ENCODE results near the gene GALNT15. TPM values are rescaled to one million over a fixed set of nuclear protein-coding genes. Genes with fewer than 3 reads are reported as not detected.

The GALNT15 gene
- total RNA-seq, 1 donor from 2014 or later: 392 TPM

GRCh38 chr3:16252243-16252978, 77.9 kb downstream of the GALNT15 start:
- peak in 1 of 2 donors; percentile 55 for DNase-seq (ENCODE audit: low read depth in 2 of 2)

GRCh38 chr3:16252988-16253387, 78.5 kb downstream of the GALNT15 start:
- no peak for DNase-seq (ENCODE audit: low read depth in 2 of 2)

- no peak for DNase-seq (ENCODE audit: low read depth in 2 of 2)
Measured at GRCh38 chr3:16253601-16254000, 79.1 kb downstream of the GALNT15 start.

DNA sequence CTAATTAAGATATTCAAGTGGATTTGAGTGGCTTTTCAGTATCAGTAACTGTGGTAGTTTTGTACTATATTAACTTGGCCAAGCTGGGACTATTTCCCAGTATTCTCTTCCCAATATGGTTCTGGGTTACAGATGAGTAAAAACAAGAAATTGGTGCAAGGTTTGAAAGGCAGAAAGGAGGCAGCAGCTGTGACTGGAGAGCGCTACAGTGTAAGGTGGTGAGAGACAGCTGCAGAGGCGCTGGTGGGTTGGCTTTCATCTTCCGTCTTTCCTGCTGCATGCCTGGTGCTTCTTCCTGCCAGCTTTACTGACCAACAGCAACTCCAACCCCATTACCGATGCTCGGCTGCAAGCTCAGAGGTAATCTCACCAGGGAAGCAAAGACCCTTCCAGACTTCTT, 80.4 kb downstream of the GALNT15 start:
- no peak for DNase-seq (ENCODE audit: low read depth in 2 of 2)

DNA sequence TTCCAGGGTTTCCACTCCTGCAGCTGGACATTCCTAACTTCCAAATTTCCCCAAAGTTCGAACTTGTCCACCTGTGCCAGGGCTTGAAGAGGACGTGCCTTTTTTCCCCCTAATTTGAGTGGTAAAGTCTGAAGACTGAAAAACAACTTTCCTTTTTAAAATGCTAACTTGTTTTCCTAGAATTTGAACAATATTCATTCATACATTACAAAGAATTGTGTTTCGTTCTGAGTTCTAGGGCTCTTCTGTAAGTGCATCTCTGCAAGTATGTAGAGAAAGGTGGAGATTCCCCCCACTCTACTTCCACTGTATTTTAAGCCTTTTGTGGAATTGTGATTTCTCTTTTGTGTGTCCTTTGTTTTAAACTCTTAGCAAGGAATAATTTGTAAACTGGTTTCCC, 80.8 kb downstream of the GALNT15 start:
- DNase-seq (ENCODE audit: low read depth in 2 of 2): no peak

DNA sequence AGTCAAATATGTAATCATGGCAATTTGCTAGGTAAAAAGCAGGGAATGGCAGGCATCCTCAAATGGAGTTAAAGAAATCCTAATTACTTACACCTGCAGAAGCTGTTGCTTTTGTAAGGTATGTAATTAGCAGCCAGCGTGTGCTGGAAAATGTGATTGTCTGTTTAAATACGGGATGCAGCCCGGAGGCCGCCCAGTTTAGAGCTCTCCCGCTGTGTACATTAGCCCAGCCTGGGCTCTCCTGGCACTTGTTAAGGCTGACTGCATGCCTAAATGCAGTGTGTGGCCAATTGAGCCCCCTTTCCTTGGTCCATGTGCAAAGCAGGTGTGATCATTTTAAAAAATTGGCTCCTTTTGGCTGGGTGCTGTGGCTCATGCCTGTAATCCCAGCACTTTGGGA, 81.2 kb downstream of the GALNT15 start:
- no peak for DNase-seq (ENCODE audit: low read depth in 2 of 2)

- DNase-seq (ENCODE audit: low read depth in 2 of 2): no peak
Measured at GRCh38 chr3:16257309-16257708, 82.8 kb downstream of the GALNT15 start.

- no peak for DNase-seq (ENCODE audit: low read depth in 2 of 2)
Measured at GRCh38 chr3:16258177-16258576, 83.7 kb downstream of the GALNT15 start.

GRCh38 chr3:16258866-16259265, 84.4 kb downstream of the GALNT15 start:
- no peak for DNase-seq (ENCODE audit: low read depth in 2 of 2)

- no peak for DNase-seq (ENCODE audit: low read depth in 2 of 2)
Measured at GRCh38 chr3:16260046-16260445, 85.6 kb downstream of the GALNT15 start.

DNA sequence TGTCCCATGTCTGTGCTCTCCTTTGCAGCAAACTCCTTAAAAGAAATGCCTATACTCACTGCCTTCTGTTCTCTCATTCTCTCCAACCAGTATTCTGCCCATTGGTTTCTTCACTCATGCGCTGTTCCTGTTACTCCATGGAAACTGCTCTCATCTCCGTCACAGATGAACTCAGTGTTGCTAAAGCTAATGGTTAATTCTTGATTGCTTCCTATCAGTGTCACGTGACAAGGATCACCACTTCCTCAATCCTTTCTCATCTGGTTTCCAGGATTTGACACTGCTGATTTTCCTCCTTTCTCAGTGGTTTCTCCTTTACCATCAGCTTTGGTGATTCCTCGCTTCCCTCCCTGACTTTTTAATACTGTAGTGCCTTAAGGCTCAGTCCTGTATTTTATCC, 87.7 kb downstream of the GALNT15 start:
- no peak for DNase-seq (ENCODE audit: low read depth in 2 of 2)

DNA sequence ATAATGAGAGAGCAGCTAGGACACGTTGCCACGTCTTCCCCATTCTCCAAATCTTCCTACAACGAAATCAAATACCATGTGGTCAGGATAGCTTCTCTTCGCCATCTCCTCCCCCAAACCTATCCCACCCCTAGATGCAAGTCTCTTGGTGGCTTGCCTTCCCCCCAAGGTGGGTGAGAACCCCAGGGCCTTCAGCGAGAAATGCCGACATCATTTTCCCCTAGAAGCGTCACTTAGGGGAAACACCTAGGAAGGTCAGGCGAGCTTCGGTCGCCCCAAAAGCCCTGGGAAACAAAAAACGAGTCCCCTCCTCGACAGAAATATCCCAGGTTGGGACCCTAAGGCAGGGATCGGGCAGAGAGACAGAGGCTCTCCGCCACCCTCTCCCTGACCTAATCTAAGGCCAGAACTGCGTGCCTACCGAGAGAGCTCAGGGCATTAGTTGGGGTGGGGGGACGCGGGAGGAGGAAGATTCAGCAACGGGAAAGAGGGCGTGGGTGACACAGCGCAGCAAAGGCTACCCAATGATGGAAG, 89.8 kb downstream of the GALNT15 start:
- DNase-seq (ENCODE audit: low read depth in 2 of 2): peak in 1 of 2 donors; percentile 7

GRCh38 chr3:16264708-16265454, 90.4 kb downstream of the GALNT15 start, which contains the start of the genes DPH3 and OXNAD1:
Gene DPH3 (minus strand): TSS chr3:16264943. CDS start chr3:16264876, 67 bp downstream.
Gene OXNAD1 (plus strand): TSS chr3:16265212. CDS start chr3:16270953, 5,741 bp downstream.
- peak; percentile 100 for DNase-seq (ENCODE audit: low read depth in 2 of 2)

- DNase-seq (ENCODE audit: low read depth in 2 of 2): no peak
Measured at GRCh38 chr3:16265455-16265786, 90.9 kb downstream of the GALNT15 start.

DNA sequence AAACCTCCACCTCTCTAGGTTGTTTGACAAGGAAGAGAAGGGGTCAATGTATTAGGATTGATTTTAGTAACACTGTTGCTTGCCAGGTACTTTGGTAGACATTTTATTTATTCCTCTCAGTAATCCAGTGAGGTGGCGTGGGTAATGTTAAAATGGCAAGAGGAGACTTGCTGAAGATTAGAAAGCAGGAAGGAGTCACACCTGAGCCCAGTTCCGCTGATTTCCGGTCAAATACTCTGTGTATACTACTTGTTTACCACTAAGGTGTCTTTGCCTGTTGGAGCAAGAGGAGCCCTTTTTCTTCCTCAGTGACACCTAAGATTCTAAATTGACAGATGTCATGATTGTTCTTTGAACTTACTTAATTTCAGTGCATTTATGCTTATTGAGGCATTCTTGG, 92.2 kb downstream of the GALNT15 start:
- no peak for DNase-seq (ENCODE audit: low read depth in 2 of 2)

- no peak for DNase-seq (ENCODE audit: low read depth in 2 of 2)
Measured at GRCh38 chr3:16270855-16271254, 96.4 kb downstream of the GALNT15 start.

GRCh38 chr3:16272588-16272987, 98.1 kb downstream of the GALNT15 start:
- DNase-seq (ENCODE audit: low read depth in 2 of 2): no peak

- DNase-seq (ENCODE audit: low read depth in 2 of 2): no peak
Measured at GRCh38 chr3:16273867-16274266, 99.4 kb downstream of the GALNT15 start.

DNA sequence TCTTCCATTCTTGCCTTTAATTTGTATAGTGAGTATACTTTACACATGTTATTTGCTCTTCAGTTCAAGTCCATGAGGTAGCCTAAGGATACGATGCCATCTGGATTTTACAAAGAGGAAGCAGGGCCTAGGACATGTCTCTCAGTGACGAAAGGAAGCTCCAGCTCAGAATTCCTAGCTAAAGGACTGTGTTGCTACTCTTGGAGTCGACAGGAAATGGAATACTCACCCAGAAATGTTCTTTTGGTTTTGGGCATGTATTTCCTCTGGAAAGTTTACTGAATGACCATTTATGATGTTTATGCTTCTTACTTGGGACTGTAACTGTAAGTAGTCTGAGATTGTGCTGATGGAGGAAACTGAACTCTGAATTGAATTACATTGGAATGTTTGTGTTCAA, 103.0 kb downstream of the GALNT15 start:
- DNase-seq (ENCODE audit: low read depth in 2 of 2): peak; percentile 35 to 76

DNA sequence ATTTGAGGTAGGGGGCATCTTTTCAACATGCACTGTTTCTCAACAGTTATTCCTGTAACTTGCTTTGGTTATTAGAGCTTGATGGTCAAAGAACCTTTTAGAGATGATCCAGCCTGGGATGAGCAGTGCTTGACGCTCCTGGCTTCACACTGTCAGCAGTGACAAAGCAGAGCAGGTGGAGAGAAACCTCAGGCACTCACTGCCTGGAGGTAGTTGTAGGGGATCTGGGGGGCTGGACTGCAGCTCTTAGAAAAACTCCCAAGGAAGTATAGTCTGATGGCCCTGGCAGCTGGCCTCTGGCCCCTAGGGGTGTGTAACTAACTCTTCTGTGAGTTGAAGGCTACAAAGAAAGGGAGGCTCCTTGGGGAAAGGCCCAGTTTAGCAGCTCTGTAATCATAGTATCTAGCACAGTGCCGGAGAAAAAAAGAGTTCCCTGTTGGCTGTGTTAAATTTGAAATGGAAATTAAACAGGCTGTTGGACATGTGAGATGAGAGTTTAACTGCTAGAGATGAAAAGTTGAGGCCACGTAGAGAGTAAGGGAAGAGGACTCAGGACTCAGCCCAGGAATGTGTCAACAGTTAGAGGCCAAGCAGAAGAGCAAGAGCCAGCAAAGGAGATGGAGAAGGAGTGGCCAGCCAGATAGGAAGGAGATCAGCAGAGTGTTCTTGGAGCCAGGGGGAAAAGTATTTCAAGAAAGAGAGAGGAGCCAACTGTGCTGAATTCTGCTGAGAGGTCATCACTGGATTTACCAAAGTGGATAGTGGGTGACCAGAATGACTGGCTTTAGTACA, 104.7 kb downstream of the GALNT15 start:
- no peak for DNase-seq (ENCODE audit: low read depth in 2 of 2)

- DNase-seq (ENCODE audit: low read depth in 2 of 2): peak; percentile 24 to 93
Measured at GRCh38 chr3:16280671-16281070, 106.2 kb downstream of the GALNT15 start.
